ENCODE results near the gene TADA3.

GRCh38 chr3:9831253-9831652 is 39.0 kb upstream of the TADA3 start:
- no peak for TF ChIP-seq CTCF (IDR thresholded peaks at IDR 0.05)
- no peak for TF ChIP-seq REST (IDR thresholded peaks at IDR 0.05)
- TF ChIP-seq POLR2A (IDR thresholded peaks at IDR 0.05; ENCODE audit: low read length) = no peak
